Measurements from ENCODE around the gene UBXN1.

DNA sequence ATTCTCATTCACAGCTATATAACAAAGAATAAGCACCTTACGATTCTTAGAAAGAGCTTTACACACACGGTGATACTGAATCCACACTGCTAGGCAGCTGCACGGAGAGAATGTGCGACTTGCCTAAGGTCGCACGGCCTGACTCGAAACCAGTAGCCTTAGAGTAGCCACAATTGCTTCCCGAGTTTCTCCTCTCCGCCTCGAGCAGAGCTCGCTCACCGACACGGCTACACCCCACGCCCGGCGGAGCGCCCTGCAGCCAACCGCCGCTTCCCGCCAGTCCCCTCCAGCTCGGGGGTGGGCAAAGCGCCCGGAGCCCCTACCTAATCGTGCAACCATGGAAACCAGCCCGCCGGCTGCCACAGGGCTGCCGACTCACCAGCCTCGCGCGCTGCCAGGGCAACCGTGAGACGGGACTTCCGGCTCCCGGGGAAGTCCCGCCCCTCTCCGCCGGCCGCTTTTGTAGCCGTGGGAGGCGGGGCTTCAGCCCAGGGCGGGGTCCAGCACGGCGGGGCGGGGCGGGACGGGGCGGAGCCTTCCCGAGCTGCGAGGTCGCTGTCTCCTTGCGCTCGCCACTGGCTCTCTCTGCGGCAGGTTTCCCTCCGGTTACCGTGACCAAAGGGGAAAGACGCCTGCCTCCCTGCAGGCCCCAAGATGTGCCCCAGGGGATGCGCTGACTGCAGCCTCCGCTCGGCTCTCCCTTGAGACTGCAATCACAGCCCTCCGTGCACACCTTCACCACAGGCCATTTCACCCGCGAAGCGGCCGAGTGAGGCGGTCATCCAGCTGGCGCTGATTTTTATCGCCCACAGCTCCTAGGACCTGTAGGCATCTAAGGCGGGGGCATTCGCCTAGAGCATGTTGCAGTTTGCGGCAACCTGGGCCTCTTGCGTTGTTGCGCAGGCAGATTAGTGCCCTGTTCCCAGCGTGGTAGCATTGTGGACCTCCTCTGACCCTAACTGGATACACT lies 27.3 kb upstream of the UBXN1 start:
- no peak for TF ChIP-seq EP300 (IDR thresholded peaks at IDR 0.05; ENCODE audit: borderline replicate concordance in 1 of 2, control insufficient read depth in 1 of 2, low read depth in 2 of 2, low read length in 2 of 2)
- no peak for TF ChIP-seq MTA2 (IDR thresholded peaks at IDR 0.05; ENCODE audit: low read depth)
